HK-2 (cell line): ENCODE measurements around the gene ARFIP1.
"Not testable (repeated sequence)": the region's sequence is repeated elsewhere in the genome, so short reads cannot be mapped to it uniquely, and the experiment has no call there.

Experiments
- DNase-seq: peaks from one replicate; pipeline ENCODE4 v3.0.0-alpha.2; 2018; ENCODE audit not compliant: unreplicated experiment

The ARFIP1 gene

DNA sequence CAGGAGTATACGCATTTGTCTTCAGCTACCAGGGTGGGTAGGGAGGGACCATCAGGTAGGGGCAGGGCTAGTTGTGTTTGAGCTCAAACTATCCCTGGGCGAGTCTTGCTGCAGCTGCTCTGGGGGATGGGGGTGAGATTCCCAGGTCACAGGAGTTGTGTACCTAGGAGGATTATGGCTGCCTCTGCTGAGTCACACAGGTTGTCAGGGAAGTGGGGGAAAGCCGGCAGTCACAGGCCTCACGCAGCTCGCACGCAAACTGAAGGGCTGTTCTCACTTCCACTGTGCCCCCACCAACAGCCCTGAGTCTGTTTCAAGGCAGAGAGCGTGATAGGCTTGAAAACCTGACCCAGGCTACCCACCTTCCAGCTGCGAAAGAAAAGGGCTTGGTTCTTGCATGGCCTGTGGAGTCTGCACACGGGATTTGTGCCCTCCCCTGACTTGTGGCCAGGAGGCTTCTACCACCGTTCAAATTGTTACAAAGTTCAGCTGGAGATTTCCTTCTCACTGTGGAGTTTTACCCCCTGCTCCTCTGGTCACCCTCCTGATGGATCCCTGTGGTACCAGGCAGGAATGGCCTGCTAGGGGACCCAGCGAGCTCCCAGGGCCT is 63.8 kb downstream of the ARFIP1 start:
- no peak for DNase-seq

DNA sequence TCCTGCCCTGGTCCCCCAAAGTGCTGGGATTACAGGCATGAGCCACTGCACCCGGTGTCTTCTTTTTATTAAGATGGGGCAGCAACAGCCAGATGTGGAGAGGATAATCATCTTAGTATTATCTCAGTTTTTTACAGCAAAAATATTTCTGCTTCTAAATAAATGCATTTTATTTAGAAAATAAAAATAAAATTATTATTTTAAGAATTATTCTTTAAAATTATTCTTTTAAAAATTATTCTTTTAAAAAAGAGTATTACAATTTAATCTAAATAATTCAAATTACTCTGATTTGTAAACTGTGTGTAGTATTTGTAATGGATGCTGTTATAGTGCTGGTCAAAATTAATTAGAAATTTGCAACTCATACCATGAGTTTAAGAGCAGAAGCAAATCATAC is 67.6 kb downstream of the ARFIP1 start:
- no peak for DNase-seq

DNA sequence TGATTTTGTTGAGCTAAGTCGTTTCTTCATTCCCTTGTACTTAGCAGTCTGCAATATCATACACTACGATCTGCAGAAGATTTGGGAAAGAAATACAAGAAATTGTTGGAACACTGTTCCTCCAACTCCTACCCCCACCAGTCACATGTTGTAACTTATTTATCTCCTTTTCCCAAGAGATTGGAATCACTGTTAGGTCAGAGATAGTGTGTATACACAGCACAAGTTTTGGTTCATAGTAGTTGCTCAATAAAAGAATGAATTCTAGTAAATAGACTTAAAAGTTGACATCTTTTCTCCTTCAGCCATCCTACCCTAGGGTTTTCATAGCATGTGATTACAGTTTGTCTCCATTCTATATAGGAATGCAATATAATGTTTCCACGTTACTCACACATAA is 68.8 kb downstream of the ARFIP1 start:
- DNase-seq = no peak

DNA sequence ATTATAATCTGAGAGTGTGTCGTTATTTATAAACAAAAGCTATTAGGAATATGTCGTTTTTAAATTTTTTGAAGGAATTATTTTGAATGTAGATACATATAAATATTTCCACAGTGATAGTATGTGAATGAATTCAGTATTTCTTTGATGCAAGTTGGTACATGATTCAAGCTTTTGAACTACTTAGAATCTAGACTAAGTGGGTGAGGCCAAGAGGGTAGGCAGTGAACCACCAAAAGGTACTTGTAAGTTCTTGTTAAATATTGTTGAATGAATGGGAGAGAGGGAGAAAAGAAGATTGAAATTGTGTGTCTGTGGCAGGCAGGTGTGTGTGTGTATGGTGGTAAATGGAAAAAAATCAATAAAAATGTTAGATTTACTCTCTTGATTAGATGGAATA is 69.6 kb downstream of the ARFIP1 start:
- DNase-seq = no peak

DNA sequence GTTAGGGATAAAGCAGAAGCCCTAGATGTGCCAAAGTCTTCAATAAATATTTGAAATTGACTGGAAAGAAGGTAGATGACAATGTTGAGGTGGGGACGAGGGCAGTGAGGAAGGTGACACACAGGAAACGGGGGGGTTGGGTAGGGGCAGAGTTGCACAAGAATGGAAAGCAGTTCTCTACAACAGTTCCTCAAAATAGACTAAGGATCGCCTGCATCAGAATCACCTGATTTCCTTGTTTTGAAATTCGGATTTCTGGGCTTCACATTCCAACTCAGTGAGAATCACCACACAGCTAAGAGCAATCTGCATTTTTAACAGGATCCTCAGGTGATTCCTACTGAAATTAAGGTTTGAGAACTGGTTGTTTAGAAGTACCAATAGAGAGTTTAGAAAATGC is 70.6 kb downstream of the ARFIP1 start:
- DNase-seq = peak; percentile 62

DNA sequence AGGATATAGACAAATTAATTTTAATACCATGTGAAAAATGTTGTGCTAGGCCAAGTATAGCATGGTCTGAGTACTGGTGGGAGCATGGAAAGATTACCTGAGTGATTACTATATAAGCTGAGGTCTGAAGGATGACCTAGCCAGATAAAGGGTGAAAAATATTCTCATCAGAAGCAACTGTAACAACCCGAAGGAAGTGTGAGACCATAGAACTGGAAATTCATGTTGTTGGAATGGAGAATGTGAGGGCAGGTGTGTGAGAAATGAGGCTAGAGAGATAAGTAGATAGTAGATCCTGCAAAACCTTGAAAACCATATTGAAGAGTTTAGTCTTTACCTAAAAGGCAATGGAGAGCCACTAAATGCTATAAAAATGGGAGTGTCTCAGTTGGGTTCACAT is 71.5 kb downstream of the ARFIP1 start:
- no peak for DNase-seq

DNA sequence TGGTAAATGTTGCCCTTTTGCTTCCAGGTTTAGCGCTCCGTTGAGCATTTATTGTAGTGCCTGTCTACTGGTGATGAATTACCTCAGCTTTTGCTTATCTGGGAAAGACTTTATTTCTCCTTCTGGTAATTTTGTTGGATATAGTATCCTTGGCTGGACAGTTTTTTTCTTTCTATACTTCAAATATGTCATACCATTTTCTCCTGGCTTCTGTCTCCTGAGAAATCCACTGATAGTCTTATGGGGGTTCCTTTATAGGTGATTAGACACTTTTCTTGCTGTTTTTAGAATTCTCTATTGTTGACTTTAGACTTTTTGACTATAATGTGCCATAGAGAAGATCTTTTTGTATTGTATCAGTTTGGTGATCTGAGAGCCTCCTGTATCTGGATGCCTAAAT is 73.5 kb downstream of the ARFIP1 start:
- no peak for DNase-seq

DNA sequence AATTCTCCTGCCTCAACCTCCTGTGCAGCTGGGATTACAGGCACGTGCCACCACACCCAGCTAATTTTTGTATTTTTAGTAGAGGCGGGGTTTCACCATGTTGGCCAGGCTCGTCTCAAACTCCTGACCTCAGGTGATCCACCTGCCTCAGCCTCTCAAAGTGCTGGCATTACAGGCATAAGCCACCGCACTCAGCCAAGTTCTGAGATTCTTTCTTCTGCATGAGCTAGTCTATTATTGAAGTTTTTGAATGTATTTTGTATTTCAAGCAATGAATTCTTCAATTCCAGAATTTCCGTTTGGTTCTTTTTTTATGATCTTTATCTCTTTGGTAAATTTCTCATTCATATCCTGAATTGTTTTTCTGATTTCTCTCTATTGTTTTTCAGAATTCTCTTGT is 74.3 kb downstream of the ARFIP1 start:
- not testable (repeated sequence) for DNase-seq

DNA sequence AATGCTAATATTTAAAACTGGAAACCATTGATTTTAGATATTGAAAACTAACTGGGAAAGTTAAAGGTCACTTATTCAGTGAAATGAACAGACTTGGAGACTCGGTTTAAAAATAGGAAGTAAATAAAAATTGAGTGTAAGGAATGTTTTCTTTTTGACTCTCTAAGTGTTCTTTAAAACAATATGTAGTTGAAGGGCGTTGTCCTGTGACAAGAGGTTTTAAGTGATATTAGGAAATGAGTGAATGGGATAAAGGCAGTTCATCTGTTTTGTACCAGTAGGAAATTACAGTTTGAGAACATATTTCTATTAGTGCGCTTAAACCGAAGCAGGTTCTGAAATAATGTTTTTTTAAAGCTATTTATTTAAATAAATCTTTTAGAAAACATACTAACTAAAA is 77.2 kb downstream of the ARFIP1 start:
- no peak for DNase-seq

DNA sequence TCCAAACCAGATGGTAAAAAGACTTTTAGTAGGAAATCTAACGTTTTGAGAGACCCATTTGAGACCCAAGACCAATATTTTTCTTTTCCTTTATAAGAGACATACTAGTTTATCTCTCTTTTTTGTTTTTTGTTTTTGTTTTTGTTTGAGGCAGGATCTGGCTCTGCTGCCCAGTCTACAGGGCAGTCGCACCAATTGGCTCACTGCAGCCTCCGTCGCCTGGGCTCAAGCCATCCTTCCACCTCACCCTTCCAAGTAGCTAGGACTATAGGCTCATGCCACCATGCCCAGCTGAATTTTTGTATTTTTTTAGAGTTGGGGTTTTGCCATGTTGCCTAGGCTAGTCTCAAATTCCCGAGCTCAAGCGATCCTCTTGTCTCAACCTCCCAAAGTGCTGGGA is 79.2 kb downstream of the ARFIP1 start:
- no peak for DNase-seq

DNA sequence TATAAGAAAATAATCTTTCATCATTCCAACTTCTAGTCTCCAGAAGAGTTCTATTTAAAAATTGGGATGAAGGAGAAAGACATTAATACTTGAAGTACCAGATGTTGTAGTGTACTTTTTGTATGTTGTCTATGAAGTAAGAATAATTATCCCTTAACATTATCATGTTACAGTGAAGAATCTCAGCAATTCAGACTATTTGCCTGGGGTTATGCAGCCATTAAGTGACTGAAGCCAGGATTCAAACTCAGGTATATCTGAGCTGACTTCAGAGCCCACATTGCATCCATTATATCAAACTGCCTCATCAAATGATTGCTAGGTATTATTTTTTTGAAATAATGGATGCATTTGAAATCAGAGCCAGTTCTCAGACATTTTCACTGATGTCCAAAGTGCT is 80.3 kb downstream of the ARFIP1 start:
- no peak for DNase-seq

DNA sequence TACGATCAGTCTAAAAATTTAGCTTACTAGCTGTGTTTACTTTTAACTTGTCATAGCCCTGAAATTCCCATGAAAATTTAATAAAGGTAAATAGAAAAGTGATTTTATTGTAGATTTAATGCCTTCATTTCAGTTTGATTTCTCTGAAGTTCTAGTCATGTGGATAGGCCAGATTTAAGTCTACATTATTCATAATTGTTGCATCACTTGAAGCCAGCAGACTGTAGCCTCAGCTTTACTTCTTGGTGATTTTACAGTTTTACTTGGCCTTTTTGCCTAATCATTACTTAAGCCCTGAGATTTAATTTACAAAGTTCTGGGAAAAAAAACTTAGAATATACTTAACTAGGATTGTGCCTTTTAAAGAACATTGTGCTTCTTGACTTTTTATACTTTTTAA is 82.9 kb downstream of the ARFIP1 start:
- no peak for DNase-seq

DNA sequence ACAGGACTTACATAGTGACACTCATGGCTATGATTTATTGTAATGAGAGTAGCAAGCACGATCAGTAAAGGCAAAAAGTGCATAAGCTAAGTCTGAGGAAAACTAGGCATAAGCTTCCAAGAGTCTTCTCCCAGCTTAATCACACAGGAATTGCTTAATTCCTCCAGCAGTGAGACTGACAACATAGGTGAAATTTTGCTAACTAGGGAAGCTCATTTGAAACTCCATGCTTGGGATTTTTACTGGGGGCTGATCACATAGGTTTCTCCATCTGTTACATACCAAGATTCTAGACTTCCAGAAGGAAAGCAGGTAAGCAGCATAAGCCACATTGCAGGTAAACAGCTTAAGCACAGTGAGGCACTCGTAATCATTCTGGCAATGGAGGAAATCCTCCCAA is 84.6 kb downstream of the ARFIP1 start:
- no peak for DNase-seq

DNA sequence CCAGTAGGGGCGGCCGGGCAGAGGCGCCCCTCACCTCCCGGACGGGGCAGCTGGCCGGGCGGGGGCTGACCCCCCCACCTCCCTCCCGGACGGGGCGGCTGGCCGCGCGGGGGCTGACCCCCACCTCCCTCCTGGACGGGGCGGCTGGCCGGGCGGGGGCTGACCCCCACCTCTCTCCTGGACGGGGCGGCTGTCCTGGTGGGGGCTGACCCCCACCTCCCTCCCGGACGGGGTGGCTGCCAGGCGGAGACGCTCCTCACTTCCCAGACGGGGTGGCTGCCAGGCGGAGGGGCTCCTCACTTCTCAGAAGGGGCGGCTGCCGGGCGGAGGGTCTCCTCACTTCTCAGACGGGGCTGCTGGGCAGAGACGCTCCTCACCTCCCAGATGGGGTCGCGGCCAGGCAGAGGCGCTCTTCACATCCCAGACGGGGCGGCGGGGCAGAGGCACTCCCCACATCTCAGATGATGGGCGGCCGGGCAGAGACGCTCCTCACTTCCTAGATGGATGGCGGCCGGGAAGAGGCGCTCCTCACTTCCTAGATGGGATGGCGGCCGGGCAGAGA is 86.8 kb downstream of the ARFIP1 start:
- not testable (repeated sequence) for DNase-seq

DNA sequence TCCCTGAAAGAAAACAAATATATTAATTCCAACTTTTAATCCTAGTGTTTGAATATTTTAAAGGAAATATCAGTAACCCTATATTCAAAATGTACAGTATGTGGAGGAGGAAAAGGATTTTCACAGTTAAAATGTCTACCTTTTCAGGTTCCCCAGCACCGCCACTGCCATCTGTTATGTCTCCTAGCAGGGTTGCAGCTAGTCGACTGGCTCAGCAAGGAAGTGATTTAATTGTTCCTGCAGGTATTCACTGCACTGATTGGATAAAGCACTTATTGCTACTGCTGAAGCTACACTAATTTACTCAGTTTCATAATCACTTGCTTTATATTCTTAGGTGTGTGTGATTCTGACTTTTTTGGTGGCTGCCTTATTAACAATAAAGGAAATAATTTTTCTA is 90.9 kb downstream of the ARFIP1 start:
- no peak for DNase-seq

DNA sequence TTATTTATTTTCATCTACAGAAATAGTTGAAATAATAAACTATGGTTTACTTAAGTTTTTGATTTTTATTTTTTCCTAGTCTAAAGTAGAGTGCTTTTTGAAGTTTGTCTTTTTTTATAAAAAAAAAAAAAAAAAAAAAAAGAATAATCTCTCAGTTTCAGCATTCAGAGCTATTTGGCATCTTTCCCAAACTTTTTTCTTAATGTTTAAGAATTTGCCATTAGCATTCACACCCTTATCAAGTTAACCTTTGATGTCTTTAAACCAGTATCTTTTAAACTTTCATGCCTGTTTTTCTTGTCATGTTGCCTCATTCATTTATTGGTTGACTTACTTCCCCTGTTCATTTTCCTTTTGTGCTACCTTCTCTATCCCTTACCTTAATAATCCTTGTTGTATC is 95.5 kb downstream of the ARFIP1 start:
- no peak for DNase-seq

DNA sequence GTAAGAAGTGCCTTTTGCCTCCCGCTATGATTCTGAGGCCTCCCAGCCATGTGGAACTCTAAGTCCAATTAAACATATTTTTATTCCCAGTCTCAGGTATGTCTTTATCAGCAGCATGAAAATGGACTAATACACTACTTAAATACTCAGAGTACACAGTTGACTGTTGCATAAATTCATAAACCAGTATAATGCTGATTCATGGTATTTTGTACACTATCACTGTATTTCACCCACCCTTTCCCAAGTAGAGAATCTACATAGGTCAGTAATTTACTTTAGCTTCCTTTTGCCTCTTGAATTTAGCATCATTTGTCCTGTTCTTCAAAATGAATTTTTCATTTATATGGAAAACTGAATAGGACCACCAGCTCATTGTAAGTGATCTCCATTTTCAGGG is 98.1 kb downstream of the ARFIP1 start:
- DNase-seq = no peak

DNA sequence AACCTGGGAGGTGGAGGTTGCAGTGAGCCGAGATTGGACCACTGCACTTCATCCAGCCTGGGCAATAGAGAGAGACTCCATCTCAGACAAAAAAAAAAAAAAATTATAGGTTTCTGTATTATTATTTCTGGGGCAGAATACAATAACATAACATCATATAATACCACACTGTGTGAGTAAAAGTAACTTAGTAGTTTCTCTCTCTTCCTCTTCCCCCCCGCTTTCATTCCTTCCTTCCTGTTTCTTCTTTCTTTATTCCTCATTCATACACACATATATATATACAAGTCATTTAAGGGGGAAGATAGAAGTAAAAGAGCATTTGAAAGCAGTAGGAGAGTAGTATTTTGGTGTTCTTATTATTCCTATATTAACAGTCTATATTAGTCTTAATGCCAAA is 100.5 kb downstream of the ARFIP1 start:
- DNase-seq = no peak

DNA sequence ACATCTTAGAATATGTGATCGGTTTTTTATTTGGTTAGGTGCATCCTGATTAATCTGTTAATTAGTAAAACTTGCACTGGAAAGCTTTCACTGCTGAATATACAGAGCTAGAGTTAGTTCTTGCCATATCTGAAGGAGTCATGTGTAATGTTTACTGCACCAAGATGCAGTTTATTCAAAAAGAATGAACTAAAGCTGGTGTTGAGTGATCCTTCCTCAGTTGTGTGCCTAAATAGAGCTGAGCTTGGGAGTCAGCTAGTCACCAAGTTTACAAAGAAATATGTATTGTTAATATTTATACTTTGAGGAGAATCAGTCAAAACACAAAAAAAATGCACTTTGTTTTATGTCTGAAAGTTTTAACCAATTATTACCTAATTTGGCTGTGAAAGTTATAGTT is 102.2 kb downstream of the ARFIP1 start:
- no peak for DNase-seq

DNA sequence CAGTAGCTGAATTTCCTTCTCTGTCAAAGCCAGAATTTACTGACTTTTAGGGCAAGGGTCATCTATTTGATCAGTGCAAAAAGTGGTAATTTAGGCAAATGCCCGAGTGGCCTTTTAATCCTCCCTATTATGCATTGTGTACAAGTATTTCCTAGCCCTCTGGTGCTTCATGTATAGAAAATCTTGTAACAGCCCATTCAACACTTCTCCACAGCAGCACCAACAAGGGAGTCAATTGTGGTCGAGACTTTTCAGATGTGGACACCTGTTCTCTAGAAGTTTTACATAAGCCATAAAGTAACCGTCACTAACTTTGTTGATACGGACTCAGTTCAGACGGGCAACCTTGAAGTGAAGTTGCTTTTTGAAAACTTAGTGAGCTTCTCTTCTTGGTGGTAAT is 105.4 kb downstream of the ARFIP1 start:
- DNase-seq = no peak

DNA sequence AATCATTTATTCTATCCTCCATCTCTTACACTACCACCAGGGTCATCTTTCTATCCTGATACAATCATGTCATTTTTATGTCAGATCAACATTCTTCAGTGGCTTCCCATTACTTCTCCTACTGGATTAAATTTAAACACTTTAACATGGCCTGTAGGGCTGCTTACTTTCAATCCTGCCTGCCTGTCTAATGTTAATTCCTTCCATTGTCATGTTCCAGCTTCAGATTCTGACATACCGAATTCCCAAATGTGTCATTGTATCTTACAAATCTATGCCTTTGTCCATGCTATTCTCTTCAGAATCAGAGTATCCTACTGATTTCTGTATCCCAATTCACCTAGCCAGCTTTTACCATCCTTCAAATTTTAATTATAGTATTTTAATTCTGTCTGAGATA is 106.4 kb downstream of the ARFIP1 start:
- DNase-seq = no peak

DNA sequence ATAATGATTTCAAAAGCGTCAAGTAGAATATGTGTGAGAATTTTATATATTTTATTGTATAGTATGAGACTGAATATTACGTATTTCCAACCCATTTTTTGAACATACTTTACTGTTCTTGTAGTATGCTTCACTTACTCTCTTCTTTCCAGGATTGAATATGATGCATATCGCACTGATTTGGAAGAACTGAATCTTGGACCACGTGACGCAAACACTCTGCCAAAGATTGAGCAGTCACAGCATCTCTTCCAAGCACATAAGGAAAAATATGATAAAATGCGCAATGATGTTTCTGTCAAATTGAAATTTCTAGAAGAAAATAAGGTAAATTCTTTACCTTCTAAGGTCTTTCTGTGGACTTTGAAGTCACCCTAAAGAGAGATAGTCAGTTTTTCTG is 108.2 kb downstream of the ARFIP1 start:
- no peak for DNase-seq

DNA sequence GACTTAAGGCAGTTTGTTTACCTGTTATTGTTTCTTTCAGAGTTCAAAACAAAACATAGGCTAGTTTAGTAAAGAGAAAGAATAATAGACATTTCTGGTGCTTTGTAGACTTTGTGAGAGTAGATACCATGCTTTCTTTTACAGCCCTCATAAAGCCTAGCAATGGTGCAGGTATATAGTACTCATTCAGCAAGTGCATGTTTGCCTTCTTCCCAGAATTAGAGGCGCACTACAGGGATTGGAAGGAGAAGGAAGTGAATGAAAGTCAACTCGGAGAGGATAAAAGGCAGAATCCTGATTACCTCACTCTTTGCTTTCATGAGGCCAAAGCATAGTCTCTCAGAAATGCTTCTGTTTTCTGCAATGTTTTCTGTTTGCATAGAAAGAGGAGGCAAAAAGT is 113.2 kb downstream of the ARFIP1 start:
- no peak for DNase-seq

DNA sequence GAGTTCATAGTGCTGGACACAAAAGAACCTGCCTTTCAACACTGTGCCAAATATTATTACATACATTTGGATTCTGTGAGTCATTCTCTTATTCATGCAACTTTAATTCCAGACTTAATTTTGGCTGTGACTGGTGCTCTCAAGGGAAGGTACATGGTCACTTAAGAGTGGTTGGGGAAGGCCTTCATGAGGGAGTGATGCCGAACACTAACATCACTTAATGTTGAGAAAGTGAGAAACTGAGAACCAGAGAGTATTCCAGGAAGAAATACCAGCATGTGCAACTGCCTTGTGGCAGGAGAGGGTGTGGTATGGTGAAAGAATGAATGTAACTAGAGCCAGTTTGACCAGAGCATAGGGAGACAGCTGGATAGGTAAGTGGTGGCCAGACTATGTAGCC is 114.9 kb downstream of the ARFIP1 start:
- DNase-seq = no peak
